Effector CD4-positive, alpha-beta T cell (primary cell): ENCODE measurements around the gene PAGE2. TPM values are rescaled to one million over a fixed set of nuclear protein-coding genes. Genes with fewer than 3 reads are reported as not detected.
"Not testable (repeated sequence)": the region's sequence is repeated elsewhere in the genome, so short reads cannot be mapped to it uniquely, and the experiment has no call there.

Experiments used
- DNase-seq: peaks from one replicate; pipeline ENCODE4 v3.0.0-alpha.2; 2020
- total RNA-seq: gene quantifications from one replicate; lab custom pipeline; 2026; lab: John Stamatoyannopoulos, UW

PAGE2 gene
- not detected for total RNA-seq

GRCh38 chrX:55088795-55089489, at the start of gene PAGE2:
Gene PAGE2 (plus strand): TSS chrX:55089018. CDS start chrX:55090021, 1,003 bp downstream.
- no peak for DNase-seq

- DNase-seq, result no peak
These were observed 49.3 kb upstream of the PAGE2 start for GRCh38 chrX:55039471-55039870.

GRCh38 chrX:55041514-55041913, 47.3 kb upstream of the PAGE2 start:
- no peak for DNase-seq

- DNase-seq, result not testable (repeated sequence)
These were observed 38.2 kb upstream of the PAGE2 start for GRCh38 chrX:55050599-55050998.

- DNase-seq, result peak; percentile 23
These were observed 31.8 kb upstream of the PAGE2 start for GRCh38 chrX:55056820-55057674.

GRCh38 chrX:55057675-55058249, 31.1 kb upstream of the PAGE2 start:
- DNase-seq, result peak; percentile 11

- not testable (repeated sequence) for DNase-seq
These were observed 21.6 kb upstream of the PAGE2 start for GRCh38 chrX:55067180-55067579.

- DNase-seq, result no peak
These were observed 16.5 kb upstream of the PAGE2 start for GRCh38 chrX:55072286-55072685.

- DNase-seq, result no peak
These were observed 13.9 kb upstream of the PAGE2 start, which contains the start of gene PAGE2B for GRCh38 chrX:55074851-55075467. Gene PAGE2B (plus strand): TSS chrX:55075030. CDS start chrX:55076042, 1,012 bp downstream.

GRCh38 chrX:55098691-55099090, 9.9 kb downstream of the PAGE2 start:
- no peak for DNase-seq

GRCh38 chrX:55099162-55099561, 10.3 kb downstream of the PAGE2 start:
- DNase-seq, result no peak

- no peak for DNase-seq
These were observed 13.9 kb downstream of the PAGE2 start for GRCh38 chrX:55102754-55103153.

GRCh38 chrX:55107262-55107661, 18.4 kb downstream of the PAGE2 start:
- DNase-seq, result no peak

GRCh38 chrX:55107911-55108310, 19.1 kb downstream of the PAGE2 start:
- DNase-seq, result no peak

- no peak for DNase-seq
These were observed 20.5 kb downstream of the PAGE2 start for GRCh38 chrX:55109306-55109705.

- DNase-seq, result no peak
These were observed 22.9 kb downstream of the PAGE2 start for GRCh38 chrX:55111578-55112254.

- DNase-seq, result not testable (repeated sequence)
These were observed 27.8 kb downstream of the PAGE2 start for GRCh38 chrX:55116589-55116988.

- DNase-seq, result no peak
These were observed 29.8 kb downstream of the PAGE2 start for GRCh38 chrX:55118574-55118973.

- DNase-seq, result no peak
These were observed 30.5 kb downstream of the PAGE2 start for GRCh38 chrX:55119271-55119670.

GRCh38 chrX:55119712-55120111, 30.9 kb downstream of the PAGE2 start:
- DNase-seq, result no peak

GRCh38 chrX:55120761-55121358, 32.0 kb downstream of the PAGE2 start:
- DNase-seq, result no peak

- no peak for DNase-seq
These were observed 35.1 kb downstream of the PAGE2 start for GRCh38 chrX:55123900-55124299.
